ENCODE results near the gene ZMAT1.
"Not testable (repeated sequence)": the region's sequence is repeated elsewhere in the genome, so short reads cannot be mapped to it uniquely, and the experiment has no call there.

ZMAT1 gene

GRCh38 chrX:101931488-101932248, at the start of gene ZMAT1:
Gene ZMAT1 (minus strand): TSS chrX:101932027. CDS start chrX:101932008, 19 bp downstream.
- DNase-seq = peak; percentile 92

DNA sequence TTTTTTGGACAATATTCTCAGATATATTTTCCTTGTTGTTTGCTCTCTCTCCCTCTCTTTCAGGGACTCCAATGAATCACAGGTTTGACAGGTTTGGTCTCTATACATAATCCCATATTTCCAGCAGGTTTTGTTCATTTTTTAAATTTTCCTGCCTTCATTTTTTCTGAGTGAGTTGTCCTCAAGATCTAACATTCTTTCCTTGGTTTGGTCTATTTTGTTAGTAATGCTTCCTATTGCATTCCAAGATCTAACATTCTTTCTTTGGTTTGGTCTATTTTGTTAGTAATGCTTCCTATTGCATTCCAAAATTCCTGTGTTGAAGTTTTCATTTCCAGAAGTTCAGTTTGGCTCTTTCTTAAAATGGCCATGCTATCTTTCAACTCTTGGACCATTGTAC, 45.3 kb upstream of the ZMAT1 start:
- DNase-seq = no peak

DNA sequence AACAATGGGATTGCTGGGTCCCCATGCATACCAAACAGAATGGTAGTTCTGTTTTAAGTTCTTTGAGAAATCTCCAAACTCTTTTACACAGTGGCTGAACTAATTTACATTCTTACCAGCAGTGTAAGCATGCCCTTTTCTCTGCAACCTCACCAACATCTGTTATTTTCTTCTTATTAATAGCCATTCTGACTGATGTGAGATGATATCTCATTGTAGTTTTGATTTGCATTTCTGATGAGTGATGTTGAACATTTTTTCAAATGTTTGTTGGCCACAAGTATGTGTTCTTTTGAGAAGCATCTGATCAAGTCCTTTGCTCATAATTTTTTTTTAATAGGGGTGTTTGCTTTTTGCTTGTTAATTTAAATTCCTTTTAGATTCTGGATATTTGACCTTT, 41.2 kb upstream of the ZMAT1 start:
- DNase-seq = no peak

DNA sequence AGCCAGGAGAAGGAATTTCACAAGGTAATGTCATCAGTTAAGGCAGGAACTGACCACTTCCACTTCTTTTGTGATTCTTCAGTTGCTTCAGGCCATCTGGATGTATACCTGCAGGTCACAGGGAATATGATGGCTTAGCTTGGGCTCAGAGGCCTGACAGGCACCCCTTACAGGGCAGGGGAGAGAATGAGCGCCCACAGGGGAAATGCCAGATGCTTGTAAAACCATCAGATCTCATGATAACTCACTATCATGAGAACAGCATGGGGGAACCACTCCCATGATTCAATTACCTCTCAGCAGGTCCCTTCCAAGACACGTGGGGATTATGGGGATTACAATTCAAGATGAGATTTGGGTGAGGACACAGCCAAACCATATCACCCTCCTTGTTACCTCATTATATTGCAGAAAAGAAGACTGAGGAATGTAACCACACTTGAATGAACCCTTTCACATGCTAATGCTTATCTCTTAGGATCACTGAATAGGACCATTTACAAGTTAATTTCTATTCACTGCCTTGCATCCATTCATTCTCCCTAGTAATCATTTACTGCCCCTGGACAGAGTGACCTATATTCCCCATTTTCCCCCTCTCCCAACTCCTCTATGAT, 33.2 kb upstream of the ZMAT1 start:
- not testable (repeated sequence) for DNase-seq

GRCh38 chrX:101958139-101958538, 26.3 kb upstream of the ZMAT1 start:
- DNase-seq = no peak

- DNase-seq = no peak
Observed at GRCh38 chrX:101957174-101957573, 25.3 kb upstream of the ZMAT1 start.

- no peak for DNase-seq
Observed at GRCh38 chrX:101956556-101956955, 24.7 kb upstream of the ZMAT1 start.

- DNase-seq = no peak
Observed at GRCh38 chrX:101950581-101950980, 18.8 kb upstream of the ZMAT1 start.

DNA sequence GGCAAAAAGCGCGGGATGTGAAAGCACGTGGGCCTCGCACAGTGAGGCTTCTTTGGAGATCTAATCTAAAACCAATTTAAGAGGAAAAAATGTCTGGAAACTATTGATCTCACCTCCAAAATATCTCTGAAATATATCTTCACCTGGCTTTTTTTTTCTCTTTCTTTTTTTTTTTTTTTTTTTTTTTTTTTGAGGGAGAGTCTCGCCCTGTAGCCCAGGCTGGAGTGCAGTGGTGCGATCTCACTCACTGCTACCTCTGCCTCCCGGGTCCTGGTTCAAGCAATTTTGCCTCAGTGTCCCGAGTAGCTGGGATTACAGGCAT, 383 bp upstream of the ZMAT1 start:
- no peak for DNase-seq

- no peak for DNase-seq
Observed at GRCh38 chrX:101931136-101931487, 715 bp downstream of the ZMAT1 start.

DNA sequence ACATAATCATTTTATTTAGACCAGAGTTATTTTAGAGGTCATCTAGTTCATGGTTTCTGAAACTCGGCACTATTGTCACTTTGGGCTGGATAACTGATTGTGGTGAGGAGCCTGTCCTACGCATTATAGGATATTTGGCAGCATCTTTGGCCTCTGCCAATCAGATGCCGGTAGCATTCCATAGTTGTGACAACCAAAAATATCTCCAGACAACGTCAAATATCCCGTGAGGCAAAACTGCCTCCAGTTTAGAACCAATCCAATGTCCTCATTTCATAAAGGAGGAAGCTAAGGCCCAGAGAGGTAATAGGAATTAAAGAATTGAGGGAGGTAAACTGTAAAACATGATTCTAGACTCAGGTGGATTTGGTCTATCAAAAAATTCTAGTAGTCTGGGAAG, 6.1 kb downstream of the ZMAT1 start:
- no peak for DNase-seq

GRCh38 chrX:101918751-101919150, 13.1 kb downstream of the ZMAT1 start:
- no peak for DNase-seq

DNA sequence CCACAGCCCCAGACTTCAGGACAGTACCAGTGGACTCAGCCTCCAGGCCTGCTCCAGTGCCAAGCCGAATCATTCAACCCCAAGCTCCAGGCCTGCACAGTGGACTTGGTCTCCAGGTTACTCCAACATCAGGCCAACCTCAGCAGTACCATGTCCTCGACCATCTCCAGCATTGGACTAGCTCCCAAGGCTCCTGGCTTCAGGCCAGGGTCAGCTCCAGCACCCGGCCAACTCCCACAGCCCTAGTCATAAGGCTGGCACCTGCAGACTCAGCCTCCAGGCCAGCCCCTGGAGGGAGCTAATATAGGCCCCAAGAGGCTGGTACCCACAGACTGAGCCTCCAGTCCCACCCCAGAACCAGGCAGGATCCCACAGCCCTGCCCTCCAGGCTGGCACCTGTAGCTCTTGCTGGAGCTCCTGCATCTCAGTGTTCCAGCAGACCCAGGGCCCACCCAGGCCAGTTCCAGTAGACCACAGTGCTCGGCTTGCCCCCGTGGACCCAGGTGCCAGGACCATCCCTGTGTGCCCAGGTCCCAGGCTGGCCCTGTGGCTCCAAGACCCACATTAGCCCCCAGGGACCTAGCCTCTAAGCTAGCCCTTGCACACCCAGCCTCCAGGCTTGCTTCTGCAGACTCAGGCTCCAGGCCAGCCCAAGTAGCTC, 25.6 kb downstream of the ZMAT1 start:
- DNase-seq = no peak

- DNase-seq = no peak
Observed at GRCh38 chrX:101904996-101905395, 26.8 kb downstream of the ZMAT1 start.

Measured in suppressor macrophage treated with lipopolysaccharide for 4 hours (primary cell).